Uterus (tissue), 2 donors: ENCODE results near the gene ANKRD29.

Source experiments
- POLR2A ChIP-seq, 2 donors: fragments of 450-650 bp; IDR thresholded peaks; one replicate each; pipeline ENCODE4 v1.6.1; 2016; ENCODE audit warnings: antibody characterized with exemption in 2 of 2, mild to moderate bottlenecking in 1 of 2, moderate library complexity in 1 of 2
- TF ChIP-seq, protein P1 (sequence below), 4 experiments: fragments of 200-600 bp in 2 of 4; fragments of 450-650 bp in 2 of 4; sonication (generic) in 2 of 4; IDR thresholded peaks; one replicate each; pipeline ENCODE4 v1.5.1; 2016 to 2019; ENCODE audit warnings: antibody characterized with exemption in 4 of 4, mild to moderate bottlenecking in 2 of 4, moderate library complexity in 1 of 4

DNA sequence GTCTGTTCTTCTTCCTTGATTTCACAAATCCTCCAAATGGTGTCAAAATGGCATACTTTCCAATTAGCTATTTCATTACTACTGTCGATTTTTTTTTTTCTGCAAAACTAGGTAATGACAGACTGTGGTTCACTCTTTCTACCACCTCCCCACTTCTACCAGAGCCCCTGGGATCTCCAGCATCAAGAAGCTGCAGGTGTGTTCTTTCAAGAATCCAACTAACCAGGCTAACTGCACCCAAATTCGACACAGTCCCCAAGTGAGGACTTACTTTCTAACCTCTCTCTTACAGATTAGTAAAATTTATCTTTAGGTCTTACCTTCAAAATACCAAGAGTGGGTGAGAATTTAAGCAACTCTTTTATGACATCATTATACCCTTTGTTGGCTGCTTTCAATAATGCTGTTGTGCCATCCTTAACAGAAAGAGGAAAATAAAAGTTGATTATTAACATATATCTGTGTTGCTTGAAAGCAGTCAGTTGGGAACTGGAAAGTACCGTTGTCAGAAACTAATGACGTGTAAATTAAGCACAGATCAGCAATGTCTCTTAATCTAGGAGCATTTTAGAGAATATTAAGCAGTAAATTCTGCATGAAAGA lies 45.2 kb downstream of the ANKRD29 start:
- TF ChIP-seq, protein P1, sequence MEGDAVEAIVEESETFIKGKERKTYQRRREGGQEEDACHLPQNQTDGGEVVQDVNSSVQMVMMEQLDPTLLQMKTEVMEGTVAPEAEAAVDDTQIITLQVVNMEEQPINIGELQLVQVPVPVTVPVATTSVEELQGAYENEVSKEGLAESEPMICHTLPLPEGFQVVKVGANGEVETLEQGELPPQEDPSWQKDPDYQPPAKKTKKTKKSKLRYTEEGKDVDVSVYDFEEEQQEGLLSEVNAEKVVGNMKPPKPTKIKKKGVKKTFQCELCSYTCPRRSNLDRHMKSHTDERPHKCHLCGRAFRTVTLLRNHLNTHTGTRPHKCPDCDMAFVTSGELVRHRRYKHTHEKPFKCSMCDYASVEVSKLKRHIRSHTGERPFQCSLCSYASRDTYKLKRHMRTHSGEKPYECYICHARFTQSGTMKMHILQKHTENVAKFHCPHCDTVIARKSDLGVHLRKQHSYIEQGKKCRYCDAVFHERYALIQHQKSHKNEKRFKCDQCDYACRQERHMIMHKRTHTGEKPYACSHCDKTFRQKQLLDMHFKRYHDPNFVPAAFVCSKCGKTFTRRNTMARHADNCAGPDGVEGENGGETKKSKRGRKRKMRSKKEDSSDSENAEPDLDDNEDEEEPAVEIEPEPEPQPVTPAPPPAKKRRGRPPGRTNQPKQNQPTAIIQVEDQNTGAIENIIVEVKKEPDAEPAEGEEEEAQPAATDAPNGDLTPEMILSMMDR (IDR thresholded peaks at IDR 0.05): no peak
- TF ChIP-seq POLR2A (IDR thresholded peaks at IDR 0.05): no peak
